ENCODE results near the gene FGF1. TPM values are rescaled to one million over a fixed set of nuclear protein-coding genes. Genes with fewer than 3 reads are reported as not detected.

The FGF1 gene
- total RNA-seq, 2 donors from 2014 or later, result 0.77 TPM; not detected in 1

DNA sequence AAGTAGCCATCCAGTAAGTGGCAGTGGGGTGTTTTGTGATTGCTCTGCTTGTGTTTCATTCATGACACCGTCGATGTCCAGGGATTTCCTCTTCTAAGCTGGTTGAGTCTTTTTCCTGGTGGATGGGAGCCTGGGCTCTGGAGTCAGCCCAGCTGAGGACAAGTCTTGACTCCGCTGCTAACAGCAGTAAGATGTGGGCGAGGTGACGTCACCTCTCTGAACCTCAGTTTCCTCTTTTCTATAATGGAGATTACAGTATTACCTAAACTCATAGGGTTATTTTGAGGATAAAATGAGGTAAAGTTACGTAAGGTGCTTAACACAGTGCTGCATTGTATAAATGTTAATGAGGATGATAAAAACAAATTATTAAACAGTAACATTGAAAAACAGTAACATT, 21.3 kb downstream of the FGF1 start:
- H3K27me3 Mint-ChIP-seq (ENCODE audit: insufficient read depth), result peaks cover 1% of the 10 kb centered on the region
- H3K36me3 ChIP-seq (ENCODE audit: control insufficient read depth, insufficient read depth, low read length), result no peaks in the 10 kb centered on the region
- H3K9me3 ChIP-seq (ENCODE audit: control insufficient read depth, low read length), result no peaks in the 10 kb centered on the region
- H3K4me1 ChIP-seq (ENCODE audit: control insufficient read depth, insufficient read depth, low read length), result peaks cover 5% of the 10 kb centered on the region
- H3K4me3 ChIP-seq (ENCODE audit: low read length), result no peak overlapping the region
- WGBS, 2 experiments (ENCODE audit: insufficient coverage in 1 of 2, insufficient read length in 1 of 2), result 95% methylated on average over 6 of the region's 6 CpGs; no CpG with 5 or more reads in 1 of the 2 experiments
- no peak overlapping the region for H3K4me3 Mint-ChIP-seq
- H3K9ac ChIP-seq (ENCODE audit: extremely low read depth, low read length, poor library complexity, severe bottlenecking), result no peak overlapping the region
- H3K27ac Mint-ChIP-seq, result no peak overlapping the region
- no peaks in the 10 kb centered on the region for H3K9me3 Mint-ChIP-seq
- TF ChIP-seq, protein P1, sequence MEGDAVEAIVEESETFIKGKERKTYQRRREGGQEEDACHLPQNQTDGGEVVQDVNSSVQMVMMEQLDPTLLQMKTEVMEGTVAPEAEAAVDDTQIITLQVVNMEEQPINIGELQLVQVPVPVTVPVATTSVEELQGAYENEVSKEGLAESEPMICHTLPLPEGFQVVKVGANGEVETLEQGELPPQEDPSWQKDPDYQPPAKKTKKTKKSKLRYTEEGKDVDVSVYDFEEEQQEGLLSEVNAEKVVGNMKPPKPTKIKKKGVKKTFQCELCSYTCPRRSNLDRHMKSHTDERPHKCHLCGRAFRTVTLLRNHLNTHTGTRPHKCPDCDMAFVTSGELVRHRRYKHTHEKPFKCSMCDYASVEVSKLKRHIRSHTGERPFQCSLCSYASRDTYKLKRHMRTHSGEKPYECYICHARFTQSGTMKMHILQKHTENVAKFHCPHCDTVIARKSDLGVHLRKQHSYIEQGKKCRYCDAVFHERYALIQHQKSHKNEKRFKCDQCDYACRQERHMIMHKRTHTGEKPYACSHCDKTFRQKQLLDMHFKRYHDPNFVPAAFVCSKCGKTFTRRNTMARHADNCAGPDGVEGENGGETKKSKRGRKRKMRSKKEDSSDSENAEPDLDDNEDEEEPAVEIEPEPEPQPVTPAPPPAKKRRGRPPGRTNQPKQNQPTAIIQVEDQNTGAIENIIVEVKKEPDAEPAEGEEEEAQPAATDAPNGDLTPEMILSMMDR (conservative IDR thresholded peaks at IDR 0.05), result no peak
- peaks cover 9% of the 10 kb centered on the region for H3K4me1 Mint-ChIP-seq
- peak; percentile 41 for DNase-seq
- no peaks in the 10 kb centered on the region for H3K27me3 ChIP-seq (ENCODE audit: control insufficient read depth, insufficient read depth, low read length, poor library complexity, severe bottlenecking)
- H3K27ac ChIP-seq (ENCODE audit: low read depth, low read length), result no peak overlapping the region
- H3K36me3 Mint-ChIP-seq (ENCODE audit: low read depth), result no peaks in the 10 kb centered on the region

DNA sequence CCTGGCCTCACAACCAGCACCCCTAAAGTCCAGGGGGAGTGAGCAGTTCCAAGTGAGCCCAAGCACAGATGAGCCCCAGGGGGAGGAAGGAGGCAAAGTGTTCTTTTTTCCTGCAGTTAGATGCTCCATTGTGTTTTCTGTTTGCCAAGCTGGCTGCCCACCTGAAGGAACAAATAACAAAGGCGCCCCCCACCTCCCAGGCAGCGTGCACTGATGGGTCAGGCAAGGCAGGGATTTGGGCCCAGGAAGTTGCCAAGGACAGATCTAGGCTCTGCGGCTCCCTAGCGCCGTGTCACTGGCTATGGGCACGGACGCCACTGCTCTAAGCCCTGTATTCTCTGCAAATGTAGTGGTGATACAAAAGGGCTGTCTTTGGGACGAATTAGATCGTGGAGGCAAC, 21.8 kb downstream of the FGF1 start:
- H3K27ac ChIP-seq (ENCODE audit: low read depth, low read length), result no peak overlapping the region
- H3K27ac Mint-ChIP-seq, result no peak overlapping the region
- peak; percentile 45 for DNase-seq
- no peaks in the 10 kb centered on the region for H3K27me3 ChIP-seq (ENCODE audit: control insufficient read depth, insufficient read depth, low read length, poor library complexity, severe bottlenecking)
- no peaks in the 10 kb centered on the region for H3K36me3 ChIP-seq (ENCODE audit: control insufficient read depth, insufficient read depth, low read length)
- H3K27me3 Mint-ChIP-seq (ENCODE audit: insufficient read depth), result peaks cover 1% of the 10 kb centered on the region
- H3K4me3 ChIP-seq (ENCODE audit: low read length), result no peak overlapping the region
- no peaks in the 10 kb centered on the region for H3K36me3 Mint-ChIP-seq (ENCODE audit: low read depth)
- peaks cover 9% of the 10 kb centered on the region for H3K4me1 Mint-ChIP-seq
- H3K4me1 ChIP-seq (ENCODE audit: control insufficient read depth, insufficient read depth, low read length), result peaks cover 5% of the 10 kb centered on the region
- no peak overlapping the region for H3K4me3 Mint-ChIP-seq
- TF ChIP-seq, protein P1 (conservative IDR thresholded peaks at IDR 0.05), result no peak
- H3K9ac ChIP-seq (ENCODE audit: extremely low read depth, low read length, poor library complexity, severe bottlenecking), result no peak overlapping the region
- no peaks in the 10 kb centered on the region for H3K9me3 ChIP-seq (ENCODE audit: control insufficient read depth, low read length)
- 89 to 91% methylated on average over 8 to 9 of the region's 9 CpGs for WGBS, 2 experiments (ENCODE audit: insufficient coverage in 1 of 2, insufficient read length in 1 of 2)
- H3K9me3 Mint-ChIP-seq, result no peaks in the 10 kb centered on the region

DNA sequence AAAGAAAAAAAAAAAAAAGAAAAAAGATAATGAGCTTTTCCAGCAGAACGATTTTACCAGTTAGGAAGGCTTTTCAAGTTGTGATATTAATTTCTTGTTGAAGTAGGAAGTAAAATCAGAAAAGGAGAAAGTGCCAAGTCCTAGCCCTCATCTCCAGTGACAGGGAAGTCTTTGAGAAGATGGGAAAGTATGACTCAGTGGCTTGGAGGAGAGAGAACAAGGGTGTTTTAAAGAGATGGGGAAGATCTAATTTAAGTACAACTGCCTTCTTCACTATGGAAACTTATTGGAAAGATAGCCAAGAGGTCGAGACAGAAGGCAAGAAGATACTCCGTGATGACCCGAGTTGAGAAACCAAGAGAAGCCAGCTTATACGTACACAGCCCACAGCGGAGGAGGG, 22.6 kb downstream of the FGF1 start:
- Mint-ChIP-seq H3K4me1 (peaks cover 9% of the 10 kb centered on the region), H3K4me3 (no peak overlapping the region), H3K9me3 (no peaks in the 10 kb centered on the region), H3K27me3 (ENCODE audit: insufficient read depth) (peaks cover 1% of the 10 kb centered on the region), H3K27ac (no peak overlapping the region), H3K36me3 (ENCODE audit: low read depth) (no peaks in the 10 kb centered on the region)
- H3K9me3 ChIP-seq (ENCODE audit: control insufficient read depth, low read length), result no peaks in the 10 kb centered on the region
- H3K4me3 ChIP-seq (ENCODE audit: low read length), result no peak overlapping the region
- no peak for DNase-seq
- TF ChIP-seq, protein P1 (conservative IDR thresholded peaks at IDR 0.05), result no peak
- peaks cover 5% of the 10 kb centered on the region for H3K4me1 ChIP-seq (ENCODE audit: control insufficient read depth, insufficient read depth, low read length)
- H3K9ac ChIP-seq (ENCODE audit: extremely low read depth, low read length, poor library complexity, severe bottlenecking), result no peak overlapping the region
- WGBS, 2 experiments (ENCODE audit: insufficient coverage in 1 of 2, insufficient read length in 1 of 2), result 90 to 92% methylated on average over 5 to 6 of the region's 6 CpGs
- H3K36me3 ChIP-seq (ENCODE audit: control insufficient read depth, insufficient read depth, low read length), result no peaks in the 10 kb centered on the region
- no peak overlapping the region for H3K27ac ChIP-seq (ENCODE audit: low read depth, low read length)
- H3K27me3 ChIP-seq (ENCODE audit: control insufficient read depth, insufficient read depth, low read length, poor library complexity, severe bottlenecking), result no peaks in the 10 kb centered on the region
